ENCODE data around the gene CRYBG1.

GRCh38 chr6:106431405-106431804 is 70.9 kb downstream of the CRYBG1 start:
- TF ChIP-seq, protein P1, sequence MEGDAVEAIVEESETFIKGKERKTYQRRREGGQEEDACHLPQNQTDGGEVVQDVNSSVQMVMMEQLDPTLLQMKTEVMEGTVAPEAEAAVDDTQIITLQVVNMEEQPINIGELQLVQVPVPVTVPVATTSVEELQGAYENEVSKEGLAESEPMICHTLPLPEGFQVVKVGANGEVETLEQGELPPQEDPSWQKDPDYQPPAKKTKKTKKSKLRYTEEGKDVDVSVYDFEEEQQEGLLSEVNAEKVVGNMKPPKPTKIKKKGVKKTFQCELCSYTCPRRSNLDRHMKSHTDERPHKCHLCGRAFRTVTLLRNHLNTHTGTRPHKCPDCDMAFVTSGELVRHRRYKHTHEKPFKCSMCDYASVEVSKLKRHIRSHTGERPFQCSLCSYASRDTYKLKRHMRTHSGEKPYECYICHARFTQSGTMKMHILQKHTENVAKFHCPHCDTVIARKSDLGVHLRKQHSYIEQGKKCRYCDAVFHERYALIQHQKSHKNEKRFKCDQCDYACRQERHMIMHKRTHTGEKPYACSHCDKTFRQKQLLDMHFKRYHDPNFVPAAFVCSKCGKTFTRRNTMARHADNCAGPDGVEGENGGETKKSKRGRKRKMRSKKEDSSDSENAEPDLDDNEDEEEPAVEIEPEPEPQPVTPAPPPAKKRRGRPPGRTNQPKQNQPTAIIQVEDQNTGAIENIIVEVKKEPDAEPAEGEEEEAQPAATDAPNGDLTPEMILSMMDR (conservative IDR thresholded peaks at IDR 0.05 in 1 of 2, IDR thresholded peaks at IDR 0.05 in 1 of 2; ENCODE audit: extremely low read depth in 1 of 2, insufficient read depth in 1 of 2, low read depth in 1 of 2, low read length in 2 of 2), result no peak
- TF ChIP-seq EZH2 (IDR thresholded peaks at IDR 0.05; ENCODE audit: borderline replicate concordance, low read length), result no peak

Data from mammary epithelial cell (primary cell).